ENCODE results near the gene POLK. TPM values are rescaled to one million over a fixed set of nuclear protein-coding genes. Genes with fewer than 3 reads are reported as not detected.

POLK gene
- total RNA-seq, 4 donors from 2014 or later, result 23.9 to 35.8 (median 27.8) TPM

DNA sequence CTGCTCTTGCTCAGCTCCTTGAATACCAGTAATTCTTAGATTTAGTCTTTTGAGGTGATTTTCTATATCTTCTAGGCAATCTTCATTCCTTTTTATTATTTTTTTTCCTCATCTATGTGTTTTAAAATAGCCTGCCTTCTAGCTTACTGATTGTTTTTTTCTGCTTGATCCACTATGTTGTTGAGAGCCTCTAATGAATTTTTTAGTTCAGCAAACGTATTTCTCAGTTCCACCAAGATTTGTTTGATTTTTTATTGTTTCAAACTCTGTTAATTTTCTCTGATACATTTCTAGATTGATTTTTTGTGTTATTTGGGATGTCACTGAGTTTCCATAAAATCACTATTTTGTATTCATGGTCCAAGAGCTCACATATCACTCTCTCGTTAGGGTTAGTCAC, 9.5 kb downstream of the POLK start:
- intact Hi-C loops (cut with DNase I; ENCODE audit: low total_unique reads) (no loop called here), in situ Hi-C loops (cut with MboI; ENCODE audit: low sequenced_read_pairs in 4 of 4) (loop anchor here in 2 of 4 donors (25.0 kb wide), 1 partner anchor 184 kb away; the partner anchor contains the start of gene HMGCR (in 2 of the 2))
- ATAC-seq (no peak), DNase-seq (no peak)
- no peaks in the 10 kb centered on the region for H3K36me3 ChIP-seq
- no peaks in the 10 kb centered on the region for H3K9me3 ChIP-seq
- H3K4me1 ChIP-seq, result peaks cover 7 to 29% of the 10 kb centered on the region in 2 donors
- TF ChIP-seq POLR2A (IDR thresholded peaks at IDR 0.05), result no peak
- H3K4me3 ChIP-seq, result no peak overlapping the region
- H3K27ac ChIP-seq, result no peak overlapping the region
- no peaks in the 10 kb centered on the region for H3K27me3 ChIP-seq

DNA sequence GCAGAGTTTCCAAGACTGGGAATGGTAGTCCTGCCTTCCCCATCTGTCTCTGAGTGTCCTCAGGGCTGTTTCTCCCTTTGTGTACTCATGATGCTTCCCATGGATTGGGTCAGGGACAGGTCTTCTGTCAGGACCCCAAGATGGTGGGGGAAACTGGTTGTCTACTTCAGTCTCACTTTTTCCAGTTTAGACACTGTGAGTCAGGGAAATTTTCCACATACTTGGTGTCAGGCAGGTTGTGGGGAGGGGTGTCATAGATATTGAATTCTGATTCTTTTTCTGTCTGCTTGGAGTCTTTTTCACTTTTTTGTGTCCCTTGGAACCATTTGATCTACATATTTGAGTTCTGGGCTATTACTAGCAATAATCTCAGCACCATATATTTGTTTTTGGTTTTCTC, 10.3 kb downstream of the POLK start:
- peaks cover 7 to 29% of the 10 kb centered on the region in 2 donors for H3K4me1 ChIP-seq
- no peak overlapping the region for H3K4me3 ChIP-seq
- H3K9me3 ChIP-seq, result no peaks in the 10 kb centered on the region
- no peaks in the 10 kb centered on the region for H3K27me3 ChIP-seq
- intact Hi-C loops (cut with DNase I; ENCODE audit: low total_unique reads) (no loop called here), in situ Hi-C loops (cut with MboI; ENCODE audit: low sequenced_read_pairs in 4 of 4) (loop anchor here in 2 of 4 donors (25.0 kb wide), 1 partner anchor 185 kb away; the partner anchor contains the start of gene HMGCR (in 2 of the 2))
- DNase-seq (no peak), ATAC-seq (no peak)
- no peaks in the 10 kb centered on the region for H3K36me3 ChIP-seq
- TF ChIP-seq CTCF (IDR thresholded peaks at IDR 0.05 in 4 of 5, conservative IDR thresholded peaks at IDR 0.05 in 1 of 5), result no peak
- TF ChIP-seq POLR2A (IDR thresholded peaks at IDR 0.05), result no peak
- H3K27ac ChIP-seq, result no peak overlapping the region

DNA sequence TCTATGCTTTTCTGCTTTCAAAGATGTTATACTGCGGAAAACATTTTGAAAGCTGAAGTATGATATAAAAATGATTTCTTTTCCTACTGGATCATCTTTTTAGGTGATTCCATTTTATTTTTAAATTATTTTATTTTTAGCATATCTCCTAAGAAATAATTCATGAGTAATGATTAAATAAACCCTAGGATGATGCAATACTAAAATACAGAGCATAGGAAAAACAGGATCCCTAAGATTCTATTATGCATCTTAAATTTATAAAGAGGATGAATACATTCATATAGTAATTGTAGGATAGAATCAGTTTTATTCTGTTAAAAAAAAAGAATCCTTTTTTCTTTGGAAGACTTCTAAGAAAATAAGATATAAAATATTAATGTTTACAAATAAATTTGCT, 10.9 kb downstream of the POLK start:
- Histone ChIP-seq H3K4me1 (peaks cover 7 to 27% of the 10 kb centered on the region in 2 donors), H3K4me3 (no peak overlapping the region), H3K36me3 (no peaks in the 10 kb centered on the region), H3K9me3 (no peaks in the 10 kb centered on the region), H3K27me3 (no peaks in the 10 kb centered on the region), H3K27ac (no peak overlapping the region)
- no peak for TF ChIP-seq CTCF (IDR thresholded peaks at IDR 0.05 in 4 of 5, conservative IDR thresholded peaks at IDR 0.05 in 1 of 5)
- no peak for TF ChIP-seq POLR2A (IDR thresholded peaks at IDR 0.05)
- intact Hi-C loops (cut with DNase I; ENCODE audit: low total_unique reads), result no loop called here
- ATAC-seq (no peak), DNase-seq (no peak)
- in situ Hi-C loops (cut with MboI; ENCODE audit: low sequenced_read_pairs in 4 of 4), result loop anchor here in 2 of 4 donors (25.0 kb wide), 1 partner anchor 185 kb away; the partner anchor contains the start of gene HMGCR (in 2 of the 2)

DNA sequence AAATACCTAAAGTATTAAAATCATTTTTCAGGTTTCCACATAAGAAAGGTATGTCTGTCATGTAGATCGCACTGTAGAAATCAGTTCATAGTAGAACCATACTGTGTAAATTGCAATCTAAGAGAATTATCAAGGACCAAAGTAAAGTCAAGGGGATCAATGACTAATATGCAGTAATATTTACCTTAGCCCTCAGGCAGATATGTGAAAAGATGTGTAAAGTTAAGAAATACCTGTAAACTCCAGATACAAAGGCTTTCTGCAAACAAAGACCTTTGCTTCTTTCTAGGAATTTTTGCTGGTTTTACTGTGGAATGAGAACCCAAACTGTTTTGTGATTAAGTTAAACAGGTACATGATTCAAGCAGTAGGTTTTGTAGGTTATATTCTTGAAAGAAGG, 11.6 kb downstream of the POLK start:
- Histone ChIP-seq H3K4me3 (no peak overlapping the region), H3K9me3 (no peaks in the 10 kb centered on the region), H3K27me3 (no peaks in the 10 kb centered on the region), H3K4me1 (peaks cover 7 to 23% of the 10 kb centered on the region in 2 donors), H3K36me3 (no peaks in the 10 kb centered on the region), H3K27ac (no peak overlapping the region)
- in situ Hi-C loops (cut with MboI; ENCODE audit: low sequenced_read_pairs in 4 of 4) (loop anchor here in 2 of 4 donors (25.0 kb wide), 1 partner anchor 186 kb away; the partner anchor contains the start of gene HMGCR (in 2 of the 2)), intact Hi-C loops (cut with DNase I; ENCODE audit: low total_unique reads) (no loop called here)
- ATAC-seq (no peak), DNase-seq (no peak)
- TF ChIP-seq POLR2A (IDR thresholded peaks at IDR 0.05) (no peak), CTCF (IDR thresholded peaks at IDR 0.05 in 4 of 5, conservative IDR thresholded peaks at IDR 0.05 in 1 of 5) (no peak)

DNA sequence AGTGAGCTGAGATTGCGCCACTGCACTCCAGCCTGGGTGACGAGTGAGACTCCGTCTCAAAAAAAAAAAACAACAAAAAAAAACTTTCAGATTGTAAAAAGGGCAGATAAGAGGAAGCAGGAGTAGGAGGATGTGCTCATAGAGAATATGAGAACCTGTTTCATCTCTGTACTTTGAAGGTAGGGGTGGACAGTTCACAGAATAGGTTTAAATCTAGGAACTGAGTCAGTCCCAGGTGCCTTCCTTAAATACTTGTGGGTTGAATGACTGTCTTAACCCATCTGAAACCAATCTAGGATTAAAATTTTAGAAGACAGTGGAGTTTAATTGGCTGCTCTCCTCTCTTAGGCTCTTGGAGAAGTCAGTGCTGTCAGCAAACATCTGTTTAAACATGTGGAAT, 12.4 kb downstream of the POLK start:
- ATAC-seq (no peak), DNase-seq (no peak)
- Histone ChIP-seq H3K9me3 (no peaks in the 10 kb centered on the region), H3K27me3 (no peaks in the 10 kb centered on the region), H3K36me3 (no peaks in the 10 kb centered on the region), H3K4me1 (peaks cover 7 to 23% of the 10 kb centered on the region in 2 donors), H3K27ac (no peak overlapping the region), H3K4me3 (no peak overlapping the region)
- TF ChIP-seq CTCF (IDR thresholded peaks at IDR 0.05 in 4 of 5, conservative IDR thresholded peaks at IDR 0.05 in 1 of 5) (no peak), POLR2A (IDR thresholded peaks at IDR 0.05) (no peak)
- intact Hi-C loops (cut with DNase I; ENCODE audit: low total_unique reads), result no loop called here
- in situ Hi-C loops (cut with MboI; ENCODE audit: low sequenced_read_pairs in 4 of 4), result loop anchor here in 2 of 4 donors (25.0 kb wide), 1 partner anchor 187 kb away; the partner anchor contains the start of gene HMGCR (in 2 of the 2)

Data from gastrocnemius medialis (tissue), 4 donors.